H1 (cell line): ENCODE measurements around the gene RRP1. TPM values are rescaled to one million over a fixed set of nuclear protein-coding genes. Genes with fewer than 3 reads are reported as not detected.

Experiments
- CTCF ChIA-PET: fragments of 300-600 bp; sonication (Branson Sonifier 250); formaldehyde crosslinking; loops from one replicate; lab custom pipeline; 2021; ENCODE audit not compliant: partially characterized antibody; lab: Charles Lee
- POLR2A ChIA-PET: fragments of 300-600 bp; sonication (Branson Sonifier 250); formaldehyde crosslinking; loops from one replicate; lab custom pipeline; 2021; ENCODE audit warnings: inconsistent platforms; ENCODE audit not compliant: partially characterized antibody; lab: Charles Lee
- DNase-seq, 2 experiments: peaks; one replicate each; pipeline versions ENCODE4 v3.0.0 to v3.0.0-alpha.2; 2010 to 2022; ENCODE audit warnings: low spot score in 2 of 2, low read depth in 1 of 2, mixed read lengths in 1 of 2
- FAIRE-seq: peaks from 2 replicates; lab custom pipeline; 2011; peaks lifted over from hg19 to GRCh38; lab: Jason Lieb, UNC
- H2AFZ ChIP-seq: 2 replicates; pipeline ENCODE4 v1.8.1; 2012; ENCODE audit warnings: low read length, inconsistent platforms
- H2AK5ac ChIP-seq: 2 replicates; pipeline ENCODE4 v1.6.1; 2013; ENCODE audit warnings: low read depth, low read length
- H2BK120ac ChIP-seq: replicated peaks from 2 replicates; pipeline ENCODE3; 2013; ENCODE audit warnings: low read depth, low read length, inconsistent platforms
- H2BK12ac ChIP-seq: 2 replicates; pipeline ENCODE4 v1.6.1; 2013; ENCODE audit warnings: low read depth, low read length
- H2BK15ac ChIP-seq: 2 replicates; pipeline ENCODE4 v1.6.1; 2013; ENCODE audit warnings: low read length
- H2BK20ac ChIP-seq: 2 replicates; pipeline ENCODE4 v1.6.1; 2013; ENCODE audit warnings: low read length
- H2BK5ac ChIP-seq: 2 replicates; pipeline ENCODE4 v1.6.1; 2013; ENCODE audit warnings: low read depth, low read length
- H3K14ac ChIP-seq: 2 replicates; pipeline ENCODE4 v1.6.1; 2013; ENCODE audit warnings: inconsistent platforms; ENCODE audit not compliant: insufficient read length
- H3K18ac ChIP-seq: 2 replicates; pipeline ENCODE4 v1.6.1; 2013; ENCODE audit warnings: low read length; ENCODE audit errors: extremely low read depth
- H3K23ac ChIP-seq: 2 replicates; pipeline ENCODE4 v1.6.1; 2013; ENCODE audit warnings: inconsistent platforms; ENCODE audit not compliant: insufficient read length
- H3K23me2 ChIP-seq: 2 replicates; pipeline ENCODE4 v1.6.1; 2013; ENCODE audit warnings: low read depth, low read length
- H3K27ac ChIP-seq: 2 replicates; pipeline ENCODE4 v1.6.1; 2011; ENCODE audit warnings: low read depth, low read length, inconsistent platforms
- H3K27me3 ChIP-seq, 4 experiments: replicated peaks in 1 of 4; 1 replicate in 1 of 4; 2 replicates in 3 of 4; pipeline versions ENCODE4 v1.6.1 to v1.8.1; 2011 to 2013; ENCODE audit warnings: low read length in 3 of 4, mild to moderate bottlenecking in 3 of 4, inconsistent platforms in 2 of 4, mixed read lengths in 2 of 4, moderate library complexity in 1 of 4; ENCODE audit not compliant: control insufficient read depth in 3 of 4, insufficient read depth in 3 of 4; ENCODE audit errors: extremely low read depth in 1 of 4
- H3K36me3 ChIP-seq, 4 experiments: 2 replicates each; pipeline versions ENCODE4 v1.6.1 to v1.8.1; 2011 to 2013; ENCODE audit warnings: mild to moderate bottlenecking in 4 of 4, low read length in 3 of 4, moderate library complexity in 2 of 4, control low read depth in 1 of 4, inconsistent platforms in 1 of 4; ENCODE audit not compliant: insufficient read depth in 4 of 4, control insufficient read depth in 2 of 4
- H3K4ac ChIP-seq: replicated peaks from 2 replicates; pipeline ENCODE3; 2013; ENCODE audit warnings: low read length, low read depth, mixed read lengths, inconsistent platforms; ENCODE audit not compliant: insufficient read length
- H3K4me1 ChIP-seq, 4 experiments: replicated peaks in 1 of 4; 1 replicate in 1 of 4; 2 replicates in 3 of 4; pipeline versions ENCODE4 v1.6.1 to v1.8.1; 2011 to 2013; ENCODE audit warnings: low read length in 3 of 4, inconsistent platforms in 2 of 4, mixed read lengths in 1 of 4; ENCODE audit not compliant: insufficient read depth in 4 of 4, control insufficient read depth in 3 of 4
- H3K4me2 ChIP-seq, 2 experiments: 2 replicates each; pipeline versions ENCODE4 v1.6.1 to v1.8.1; 2011 to 2013; ENCODE audit warnings: low read depth in 2 of 2, low read length in 2 of 2, control low read depth in 1 of 2, inconsistent platforms in 1 of 2, mild to moderate bottlenecking in 1 of 2; ENCODE audit not compliant: insufficient read depth in 1 of 2
- H3K4me3 ChIP-seq, 4 experiments: fragments of 200-600, 300-600 bp in 1 of 4; sonication (generic), shearing (Covaris generic), sonication (Bioruptor Twin) in 1 of 4; 2 replicates each; pipeline versions ENCODE4 v1.5.1 to v1.8.1; 2011 to 2016; ENCODE audit warnings: low read length in 4 of 4, low read depth in 3 of 4, control low read depth in 2 of 4, inconsistent platforms in 2 of 4, mild to moderate bottlenecking in 2 of 4, mixed read lengths in 1 of 4, moderate library complexity in 1 of 4; ENCODE audit not compliant: insufficient read depth in 2 of 4; ENCODE audit errors: extremely low read depth in 1 of 4
- H3K56ac ChIP-seq: replicated peaks from 2 replicates; pipeline ENCODE3; 2013; ENCODE audit warnings: low read depth, mild to moderate bottlenecking, mixed read lengths, low read length, inconsistent platforms; ENCODE audit not compliant: insufficient read length
- H3K79me1 ChIP-seq: 2 replicates; pipeline ENCODE4 v1.6.1; 2013; ENCODE audit warnings: low read depth, low read length, control low read depth
- H3K79me2 ChIP-seq, 2 experiments: 2 replicates each; pipeline versions ENCODE4 v1.6.1 to v1.8.1; 2012 to 2013; ENCODE audit warnings: low read length in 2 of 2, mild to moderate bottlenecking in 2 of 2, inconsistent platforms in 1 of 2; ENCODE audit not compliant: insufficient read depth in 2 of 2, control insufficient read depth in 1 of 2
- H3K9ac ChIP-seq, 4 experiments: replicated peaks in 1 of 4; 1 replicate in 1 of 4; 2 replicates in 3 of 4; pipeline versions ENCODE4 v1.6.1 to v1.8.1; 2011 to 2013; ENCODE audit warnings: low read depth in 3 of 4, low read length in 3 of 4, control low read depth in 2 of 4, mild to moderate bottlenecking in 2 of 4, moderate library complexity in 2 of 4, inconsistent platforms in 1 of 4; ENCODE audit errors: extremely low read depth in 1 of 4
- H3K9me3 ChIP-seq, 2 experiments: 2 replicates each; pipeline versions ENCODE4 v1.6.1 to v1.8.1; 2012 to 2013; ENCODE audit warnings: mild to moderate bottlenecking in 2 of 2, moderate library complexity in 2 of 2, control low read depth in 1 of 2, inconsistent platforms in 1 of 2, low read depth in 1 of 2, low read length in 1 of 2, mixed read lengths in 1 of 2; ENCODE audit not compliant: insufficient read depth in 2 of 2
- H4K20me1 ChIP-seq, 2 experiments: replicated peaks in 1 of 2; 2 replicates each; pipeline versions ENCODE3 to v1.8.1; 2011 to 2013; ENCODE audit warnings: inconsistent platforms in 2 of 2, low read length in 2 of 2, mild to moderate bottlenecking in 1 of 2; ENCODE audit not compliant: insufficient read depth in 2 of 2, control insufficient read depth in 1 of 2
- H4K5ac ChIP-seq: 2 replicates; pipeline ENCODE4 v1.6.1; 2013; ENCODE audit warnings: low read length, low read depth, mixed read lengths, inconsistent platforms; ENCODE audit not compliant: insufficient read length
- H4K8ac ChIP-seq: 2 replicates; pipeline ENCODE4 v1.8.0; 2013; ENCODE audit warnings: mild to moderate bottlenecking, moderate library complexity, low read length, inconsistent platforms; ENCODE audit not compliant: insufficient read depth; ENCODE audit errors: extremely low read depth
- H4K91ac ChIP-seq: replicated peaks from 2 replicates; pipeline ENCODE3; 2013; ENCODE audit warnings: low read length, mixed read lengths, inconsistent platforms; ENCODE audit not compliant: insufficient read length
- RXRA ChIP-seq: IDR thresholded peaks from 2 replicates; pipeline ENCODE4 v1.6.1; 2011; ENCODE audit warnings: low read depth, mild to moderate bottlenecking, low read length, moderate library complexity; ENCODE audit not compliant: insufficient read depth
- WGBS, 2 experiments: shearing (Covaris generic) in 1 of 2; methylation state at CpG; one replicate each; pipeline versions ENCODE4 v1.1.6 to v1.1.7; 2013 to 2015; ENCODE audit warnings: low lambda C conversion rate in 2 of 2, mixed read lengths in 2 of 2, inconsistent platforms in 1 of 2, low coverage in 1 of 2, missing lambda C conversion rate in 1 of 2; ENCODE audit not compliant: insufficient replicate concordance in 2 of 2, insufficient coverage in 1 of 2, insufficient read length in 1 of 2; ENCODE audit errors: extremely low coverage in 1 of 2, missing lambda C conversion rate in 1 of 2; 5-methylcytosine and 5-hydroxymethylcytosine counted together
- polyA plus RNA-seq, 7 experiments: library from polyadenylated mRNA; depleted of rRNA in 3 of 7; stranded (reverse) in 5 of 7; unstranded in 2 of 7; fragments of >200 nt in 5 of 7; fragments of 200-250 nt in 2 of 7; gene quantifications; 1 replicate in 5 of 7; 2 replicates in 1 of 7; 4 replicates in 1 of 7; pipeline versions ENCODE4 v1.2.1 to v1.2.3, GENCODE V29; 2011 to 2013; ENCODE audit warnings: missing spikeins in 2 of 7, mixed read lengths in 2 of 7
- total RNA-seq: library from RNA; stranded (reverse); fragmentation: NEBNext Ultra II Directional; extraction: Animal tissue kit (Norgen Biotek cat#: 25700); gene quantifications from 2 replicates; pipeline ENCODE4 v1.2.1, GENCODE V29; 2021
- TF ChIP-seq, protein P1 (sequence below): IDR thresholded peaks from 2 replicates; pipeline ENCODE4 v1.6.1; 2011; ENCODE audit warnings: low read length, improper control_type of control experiment

The RRP1 gene
- total and polyA plus RNA-seq, 2 of the 8 experiments (the other 6 are each of a cell fraction or from before 2014, with no cell fraction given): 11.6 to 55.2 TPM

- Histone ChIP-seq H4K8ac (no peak overlapping the region), H3K4ac (no peak overlapping the region), H2BK20ac (no peak overlapping the region; the same call in 1 of the 2 replicates), H2BK5ac (no peak overlapping the region), H3K9me3 (no peaks in the 10 kb centered on the region), H3K23ac (no peak overlapping the region), H3K4me3 (no peak overlapping the region), H2AK5ac (no peak overlapping the region), H3K14ac (no peak overlapping the region), H3K23me2 (no peaks in the 10 kb centered on the region), H3K4me2 (no peak overlapping the region), H3K4me1 (peaks cover 0 to 7% (median 4%) of the 10 kb centered on the region in 4 experiments; a peak in 5 of 7 replicates), H3K9ac (no peak overlapping the region), H2BK12ac (no peak overlapping the region), H4K5ac (no peak overlapping the region), H3K18ac (no peak overlapping the region), H4K91ac (no peak overlapping the region), H3K36me3 (no peaks in the 10 kb centered on the region), H4K20me1 (peaks cover 0 to 8% of the 10 kb centered on the region in 2 experiments), H3K27me3 (no peaks in the 10 kb centered on the region; a peak in 1 of 7 replicates), H3K79me1 (no peaks in the 10 kb centered on the region), H3K79me2 (no peaks in the 10 kb centered on the region), H3K27ac (no peak overlapping the region), H2AFZ (no peak overlapping the region), H2BK15ac (no peak overlapping the region), H2BK120ac (no peak overlapping the region), H3K56ac (no peak overlapping the region)
- DNase-seq (no peak), FAIRE-seq (no peak)
- WGBS, 2 experiments: 95% methylated on average over 5 of the region's 5 CpGs; no CpG with 5 or more reads in 1 of the 2 experiments
- TF ChIP-seq, protein P1, sequence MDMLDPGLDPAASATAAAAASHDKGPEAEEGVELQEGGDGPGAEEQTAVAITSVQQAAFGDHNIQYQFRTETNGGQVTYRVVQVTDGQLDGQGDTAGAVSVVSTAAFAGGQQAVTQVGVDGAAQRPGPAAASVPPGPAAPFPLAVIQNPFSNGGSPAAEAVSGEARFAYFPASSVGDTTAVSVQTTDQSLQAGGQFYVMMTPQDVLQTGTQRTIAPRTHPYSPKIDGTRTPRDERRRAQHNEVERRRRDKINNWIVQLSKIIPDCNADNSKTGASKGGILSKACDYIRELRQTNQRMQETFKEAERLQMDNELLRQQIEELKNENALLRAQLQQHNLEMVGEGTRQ: no peak
- no peak for TF ChIP-seq RXRA
- POLR2A ChIA-PET: interaction anchor here (1.4 to 2.1 kb wide), 3 partner anchors 10 to 35 kb away, joined by 3 to 7 read pairs (median 6); no protein-coding TSS in a partner anchor
- CTCF ChIA-PET: interaction anchor here (1.0 to 1.3 kb wide), 3 partner anchors 14 to 28 kb away, joined by 3 read pairs; no protein-coding TSS in a partner anchor
These were observed 6.8 kb upstream of the RRP1 start for GRCh38 chr21:43782431-43783097.
